HUES6 (cell line): ENCODE data around the gene MAML3.

Experiments used
- H3K27ac ChIP-seq: 2 replicates; pipeline ENCODE4 v1.7.0; 2013; ENCODE audit warnings: low read depth, mild to moderate bottlenecking, low read length, inconsistent platforms
- H3K27me3 ChIP-seq: 2 replicates; pipeline ENCODE4 v1.6.1; 2013; ENCODE audit warnings: low read length; ENCODE audit not compliant: control insufficient read depth, insufficient read depth
- H3K36me3 ChIP-seq: 2 replicates; pipeline ENCODE4 v1.6.1; 2013; ENCODE audit warnings: low read length; ENCODE audit not compliant: control insufficient read depth, insufficient read depth
- H3K4me1 ChIP-seq: 2 replicates; pipeline ENCODE4 v1.6.1; 2013; ENCODE audit warnings: low read length; ENCODE audit not compliant: control insufficient read depth, insufficient read depth
- H3K4me3 ChIP-seq: 2 replicates; pipeline ENCODE4 v1.5.1; 2013; ENCODE audit warnings: low read depth, low read length
- H3K9ac ChIP-seq: one replicate; pipeline ENCODE4 v1.6.1; 2013; ENCODE audit warnings: mild to moderate bottlenecking, low read length
- H3K9me3 ChIP-seq: 2 replicates; pipeline ENCODE4 v1.6.1; 2013; ENCODE audit warnings: low read depth, low read length; ENCODE audit not compliant: control insufficient read depth, insufficient read depth

Gene MAML3

DNA sequence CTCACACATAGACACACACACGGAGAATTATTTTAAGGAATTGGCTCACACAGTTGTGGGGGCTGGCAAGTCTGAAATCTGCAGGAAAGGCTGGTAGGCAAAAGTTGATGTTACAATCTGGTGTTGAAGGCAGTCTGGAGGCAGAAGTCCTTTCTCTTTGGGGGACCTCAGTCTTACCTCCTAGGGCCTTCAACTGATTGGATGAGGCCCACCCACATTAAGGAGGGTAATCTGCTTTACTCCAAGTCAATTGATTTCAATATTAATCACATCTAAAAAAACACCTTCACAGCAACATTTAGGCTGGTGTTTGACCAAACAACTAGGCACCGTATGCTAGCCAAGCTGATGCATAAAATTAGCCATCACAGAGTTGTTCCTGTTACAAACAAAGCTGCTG is 477.6 kb downstream of the MAML3 start:
- Histone ChIP-seq H3K9me3 (no peaks in the 10 kb centered on the region), H3K27ac (no peak overlapping the region), H3K4me3 (no peak overlapping the region), H3K4me1 (peaks cover 5% of the 10 kb centered on the region; the same call in 1 of the 2 replicates), H3K9ac (no peak overlapping the region), H3K27me3 (no peaks in the 10 kb centered on the region), H3K36me3 (peaks cover 8% of the 10 kb centered on the region; the same call in 1 of the 2 replicates)

DNA sequence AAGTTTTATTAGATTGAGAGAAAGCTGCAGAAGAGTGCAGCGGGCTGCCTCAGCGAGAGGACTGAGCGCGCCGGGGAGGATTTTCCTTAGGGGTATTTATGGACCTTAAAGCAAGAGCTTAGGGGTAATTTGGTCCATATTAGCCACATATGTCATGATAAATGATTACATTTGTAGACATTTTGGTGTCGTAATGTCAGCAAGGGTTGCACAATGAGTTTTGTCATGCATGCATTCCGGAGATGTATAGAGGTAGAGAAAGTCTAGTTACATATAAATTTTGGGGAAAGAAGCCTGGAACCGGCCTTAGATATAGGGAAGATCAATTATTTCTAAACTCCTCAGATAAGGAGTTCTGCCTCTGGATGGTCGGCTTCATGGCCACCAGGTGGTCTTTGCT is 478.3 kb downstream of the MAML3 start:
- H3K4me3 ChIP-seq = no peak overlapping the region
- no peak overlapping the region for H3K9ac ChIP-seq
- H3K27ac ChIP-seq = no peak overlapping the region
- H3K4me1 ChIP-seq = peaks cover 5% of the 10 kb centered on the region; the same call in 1 of the 2 replicates
- H3K9me3 ChIP-seq = no peaks in the 10 kb centered on the region
- peaks cover 8% of the 10 kb centered on the region; the same call in 1 of the 2 replicates for H3K36me3 ChIP-seq
- H3K27me3 ChIP-seq = no peaks in the 10 kb centered on the region

DNA sequence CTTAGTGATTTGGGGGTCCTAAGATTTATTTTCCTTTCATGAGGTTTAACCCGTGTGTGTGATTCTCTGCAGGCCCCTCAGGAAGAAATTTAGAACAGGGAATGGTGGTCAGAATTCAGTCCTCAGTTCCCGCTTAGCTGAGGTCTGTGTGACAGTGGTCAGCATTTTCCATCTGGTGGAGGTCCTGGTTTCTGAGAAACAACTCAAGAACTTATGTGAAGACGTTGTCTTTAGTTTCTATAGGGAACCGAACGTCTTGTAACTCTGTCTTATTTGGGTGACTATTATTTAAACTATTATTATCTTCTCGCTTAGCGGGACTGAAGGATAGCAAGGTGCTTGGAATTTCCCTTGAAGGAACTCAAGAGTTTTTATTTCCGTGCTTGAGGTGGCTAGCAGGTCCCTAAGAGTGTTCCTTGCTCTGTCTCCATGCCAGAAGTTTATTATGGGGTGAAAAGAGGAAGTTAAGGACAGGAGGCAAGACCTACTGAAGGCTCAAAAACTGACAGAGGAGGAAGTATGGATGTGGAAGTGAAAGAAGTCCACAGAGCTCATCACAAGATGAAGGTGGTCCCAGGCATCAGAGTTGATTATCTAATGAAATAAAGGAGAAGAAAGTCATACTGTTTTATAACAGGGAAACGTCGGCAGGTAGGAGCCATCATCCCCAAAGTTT is 479.0 kb downstream of the MAML3 start:
- Histone ChIP-seq H3K4me3 (no peak overlapping the region), H3K9me3 (no peaks in the 10 kb centered on the region), H3K27me3 (no peaks in the 10 kb centered on the region), H3K36me3 (peaks cover 8% of the 10 kb centered on the region; the same call in 1 of the 2 replicates), H3K27ac (no peak overlapping the region), H3K4me1 (peaks cover 5% of the 10 kb centered on the region; the same call in 1 of the 2 replicates), H3K9ac (no peak overlapping the region)

DNA sequence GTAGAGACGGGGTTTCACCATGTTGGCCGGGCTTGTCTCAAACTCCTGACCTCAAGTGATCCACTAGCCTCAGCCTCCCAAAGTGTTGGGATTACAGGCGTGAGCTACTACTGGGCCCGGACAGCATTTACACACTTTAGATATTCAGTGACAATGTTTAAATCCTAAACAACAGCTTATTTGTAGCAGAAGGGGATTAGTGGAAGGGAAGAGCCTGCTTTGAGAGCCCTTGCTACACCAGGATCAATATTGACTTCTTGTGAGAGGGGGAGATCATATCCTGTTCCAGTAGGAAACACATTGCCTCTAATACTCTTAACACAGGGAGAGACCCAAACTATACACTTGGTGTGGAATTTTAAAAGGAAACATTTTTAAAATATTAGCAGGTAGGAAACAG is 481.3 kb downstream of the MAML3 start:
- no peaks in the 10 kb centered on the region for H3K27me3 ChIP-seq
- no peaks in the 10 kb centered on the region; the same call in 1 of the 2 replicates for H3K9me3 ChIP-seq
- no peak overlapping the region for H3K4me3 ChIP-seq
- no peaks in the 10 kb centered on the region for H3K36me3 ChIP-seq
- no peak overlapping the region for H3K9ac ChIP-seq
- H3K4me1 ChIP-seq = peaks cover 21% of the 10 kb centered on the region
- no peak overlapping the region for H3K27ac ChIP-seq

- Histone ChIP-seq H3K27ac (no peak overlapping the region), H3K9ac (no peak overlapping the region), H3K4me3 (no peak overlapping the region), H3K4me1 (peaks cover 21% of the 10 kb centered on the region), H3K9me3 (no peaks in the 10 kb centered on the region; the same call in 1 of the 2 replicates), H3K27me3 (no peaks in the 10 kb centered on the region), H3K36me3 (no peaks in the 10 kb centered on the region)
These were observed 481.8 kb downstream of the MAML3 start for GRCh38 chr4:139672215-139672614.

- Histone ChIP-seq H3K27me3 (no peaks in the 10 kb centered on the region), H3K4me1 (peaks cover 32% of the 10 kb centered on the region), H3K4me3 (no peak overlapping the region), H3K9me3 (no peaks in the 10 kb centered on the region; the same call in 1 of the 2 replicates), H3K9ac (no peak overlapping the region), H3K36me3 (no peaks in the 10 kb centered on the region), H3K27ac (no peak overlapping the region)
These were observed 483.2 kb downstream of the MAML3 start for GRCh38 chr4:139670775-139671174.

GRCh38 chr4:139669890-139670289 is 484.1 kb downstream of the MAML3 start:
- Histone ChIP-seq H3K4me1 (peaks cover 36% of the 10 kb centered on the region), H3K27me3 (no peaks in the 10 kb centered on the region), H3K4me3 (no peak overlapping the region), H3K27ac (no peak overlapping the region), H3K9ac (no peak overlapping the region), H3K9me3 (no peaks in the 10 kb centered on the region; the same call in 1 of the 2 replicates), H3K36me3 (no peaks in the 10 kb centered on the region)

DNA sequence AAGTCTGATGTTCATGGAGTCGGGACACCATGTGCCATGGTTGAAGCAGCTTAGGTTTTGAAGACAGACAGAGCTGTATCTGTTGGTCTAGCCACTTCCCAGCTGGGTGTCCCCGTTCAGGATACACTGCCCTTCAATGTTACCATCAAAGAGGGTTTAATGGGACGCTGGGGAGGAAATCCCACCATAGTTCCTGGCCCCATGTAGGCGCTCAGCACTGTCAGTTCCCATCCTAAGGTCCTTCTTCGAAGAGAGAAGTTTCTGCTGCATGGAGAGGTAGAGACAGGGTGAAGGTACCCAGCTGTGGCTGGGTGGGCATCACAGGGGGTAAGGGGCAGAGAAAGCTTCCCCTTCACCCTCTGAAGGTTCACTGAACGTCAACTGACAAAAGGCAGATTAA is 484.6 kb downstream of the MAML3 start:
- Histone ChIP-seq H3K9ac (no peak overlapping the region), H3K27me3 (no peaks in the 10 kb centered on the region), H3K36me3 (no peaks in the 10 kb centered on the region), H3K27ac (no peak overlapping the region), H3K9me3 (no peaks in the 10 kb centered on the region; the same call in 1 of the 2 replicates), H3K4me1 (peaks cover 36% of the 10 kb centered on the region), H3K4me3 (no peak overlapping the region)

DNA sequence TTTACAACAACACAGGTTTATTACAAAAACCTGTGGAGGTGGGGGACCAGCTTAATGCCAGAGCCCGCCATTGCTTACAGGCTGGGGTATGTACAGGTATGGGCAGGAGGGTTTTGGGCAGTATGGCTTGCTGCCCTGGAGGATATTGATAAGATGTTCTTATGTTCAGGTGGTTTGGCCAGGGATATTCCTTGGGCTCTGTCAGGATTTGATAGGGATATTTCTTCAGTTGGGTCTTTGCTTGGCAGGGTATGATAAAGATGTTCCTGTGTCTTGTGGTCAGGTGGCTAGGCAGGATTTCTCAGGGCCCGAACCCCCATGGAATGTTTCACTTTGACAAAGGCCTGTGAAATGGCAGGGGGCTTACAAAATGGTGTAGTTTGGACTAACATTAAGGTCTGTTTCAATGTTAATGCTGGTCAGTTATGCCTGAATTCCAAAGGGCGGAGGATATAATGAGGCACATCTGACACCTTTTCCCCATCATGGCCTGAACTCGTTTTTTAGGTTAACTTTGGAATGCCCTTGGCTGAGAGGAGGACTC is 485.3 kb downstream of the MAML3 start:
- Histone ChIP-seq H3K9ac (no peak overlapping the region), H3K27me3 (no peaks in the 10 kb centered on the region), H3K4me3 (no peak overlapping the region), H3K27ac (no peak overlapping the region), H3K9me3 (no peaks in the 10 kb centered on the region; the same call in 1 of the 2 replicates), H3K36me3 (no peaks in the 10 kb centered on the region), H3K4me1 (peaks cover 36% of the 10 kb centered on the region)

- H3K9ac ChIP-seq = no peak overlapping the region
- no peak overlapping the region for H3K4me3 ChIP-seq
- H3K4me1 ChIP-seq = peaks cover 36% of the 10 kb centered on the region
- H3K36me3 ChIP-seq = no peaks in the 10 kb centered on the region
- H3K9me3 ChIP-seq = no peaks in the 10 kb centered on the region; the same call in 1 of the 2 replicates
- no peak overlapping the region for H3K27ac ChIP-seq
- H3K27me3 ChIP-seq = no peaks in the 10 kb centered on the region
These were observed 485.9 kb downstream of the MAML3 start for GRCh38 chr4:139668036-139668435.
